CD14-positive monocyte (primary cell): ENCODE data around the gene PRKAR1B. TPM values are rescaled to one million over a fixed set of nuclear protein-coding genes. Genes with fewer than 3 reads are reported as not detected.
"Not testable (repeated sequence)": the region's sequence is repeated elsewhere in the genome, so short reads cannot be mapped to it uniquely, and the experiment has no call there.

ENCODE experiments used
- DNase-seq, 3 donors: peaks; one replicate each; pipeline ENCODE4 v3.0.0-alpha.2; 2011 to 2022
- H2AFZ ChIP-seq: 2 replicates; pipeline ENCODE4 v1.6.0; 2012; ENCODE audit warnings: mild to moderate bottlenecking, low read depth, low read length, inconsistent platforms; ENCODE audit not compliant: insufficient read depth, poor library complexity, severe bottlenecking
- H3K27ac ChIP-seq, 2 donors: 1 replicate in 1 of 2; 2 replicates in 1 of 2; pipeline ENCODE4 v1.5.1; 2012 to 2013; ENCODE audit warnings: low read length in 2 of 2, control low read depth in 1 of 2, inconsistent platforms in 1 of 2, low read depth in 1 of 2, mild to moderate bottlenecking in 1 of 2
- H3K27me3 ChIP-seq, 2 donors: one replicate each; pipeline versions ENCODE4 v1.6.0 to v1.6.1; 2011 to 2013; ENCODE audit warnings: low read length in 2 of 2; ENCODE audit not compliant: control insufficient read depth in 2 of 2, insufficient read depth in 2 of 2
- H3K36me3 ChIP-seq, 2 donors: replicated peaks in 1 of 2; 1 replicate in 1 of 2; 2 replicates in 1 of 2; pipeline versions ENCODE4 v1.5.1 to v1.6.1; 2012 to 2013; ENCODE audit warnings: low read length in 2 of 2, control low read depth in 1 of 2, inconsistent platforms in 1 of 2, mild to moderate bottlenecking in 1 of 2; ENCODE audit not compliant: insufficient read depth in 2 of 2, control insufficient read depth in 1 of 2
- H3K4me1 ChIP-seq, 2 donors: 1 replicate in 1 of 2; 2 replicates in 1 of 2; pipeline versions ENCODE4 v1.5.1 to v1.6.1; 2012 to 2013; ENCODE audit warnings: low read length in 2 of 2, control low read depth in 1 of 2, inconsistent platforms in 1 of 2, mild to moderate bottlenecking in 1 of 2, moderate library complexity in 1 of 2; ENCODE audit not compliant: insufficient read depth in 2 of 2, control insufficient read depth in 1 of 2
- H3K4me2 ChIP-seq: replicated peaks from 2 replicates; pipeline ENCODE3; 2012; ENCODE audit warnings: low read length, moderate library complexity, mild to moderate bottlenecking; ENCODE audit not compliant: poor library complexity, severe bottlenecking; ENCODE audit errors: extremely low read depth
- H3K4me3 ChIP-seq, 3 experiments: fragments of 200-600 bp in 1 of 3; sonication (generic) in 1 of 3; replicated peaks in 1 of 3; 1 replicate in 2 of 3; 2 replicates in 1 of 3; pipeline ENCODE4 v1.5.1; 2011 to 2013; ENCODE audit warnings: low read length in 3 of 3, mild to moderate bottlenecking in 3 of 3, control low read depth in 2 of 3, low read depth in 2 of 3, inconsistent platforms in 1 of 3, moderate library complexity in 1 of 3
- H3K79me2 ChIP-seq: 2 replicates; pipeline ENCODE4 v1.6.0; 2012; ENCODE audit warnings: mild to moderate bottlenecking, control low read depth, inconsistent platforms, low read length, moderate library complexity; ENCODE audit not compliant: insufficient read depth
- H3K9ac ChIP-seq: 2 replicates; pipeline ENCODE4 v1.6.0; 2017; ENCODE audit warnings: low read length, mild to moderate bottlenecking; ENCODE audit not compliant: insufficient read depth, poor library complexity, severe bottlenecking
- H3K9me3 ChIP-seq, 2 donors: replicated peaks in 1 of 2; 1 replicate in 1 of 2; 2 replicates in 1 of 2; pipeline versions ENCODE4 v1.5.1 to v1.6.1; 2012 to 2013; ENCODE audit warnings: low read length in 2 of 2, control low read depth in 1 of 2; ENCODE audit not compliant: control insufficient read depth in 1 of 2, insufficient read depth in 1 of 2
- H4K20me1 ChIP-seq: 2 replicates; pipeline ENCODE4 v1.6.0; 2012; ENCODE audit warnings: mild to moderate bottlenecking, low read length, control low read depth, moderate library complexity; ENCODE audit not compliant: insufficient read depth
- H3K27ac Mint-ChIP-seq, 7 donors: one replicate each; pipeline ENCODE4 v1.8.0; 2020; ENCODE audit warnings: mild to moderate bottlenecking in 7 of 7, mixed read lengths in 7 of 7, moderate library complexity in 6 of 7, inconsistent platforms in 2 of 7
- H3K27me3 Mint-ChIP-seq, 3 donors: one replicate each; pipeline ENCODE4 v1.8.0; 2021 to 2022; ENCODE audit warnings: low read depth in 3 of 3, mild to moderate bottlenecking in 3 of 3, mixed read lengths in 3 of 3, moderate library complexity in 3 of 3, inconsistent platforms in 1 of 3
- H3K36me3 Mint-ChIP-seq, 2 donors: one replicate each; pipeline ENCODE4 v1.8.0; 2020; ENCODE audit warnings: mixed read lengths in 2 of 2, inconsistent platforms in 1 of 2, mild to moderate bottlenecking in 1 of 2
- H3K4me1 Mint-ChIP-seq: one replicate; pipeline ENCODE4 v1.8.0; 2020; ENCODE audit warnings: mild to moderate bottlenecking, mixed read lengths
- H3K4me3 Mint-ChIP-seq, 2 donors: one replicate each; pipeline ENCODE4 v1.8.0; 2020; ENCODE audit warnings: mild to moderate bottlenecking in 2 of 2, mixed read lengths in 2 of 2, moderate library complexity in 1 of 2
- H3K9me3 Mint-ChIP-seq, 7 donors: one replicate each; pipeline ENCODE4 v1.8.0; 2020 to 2022; ENCODE audit warnings: mixed read lengths in 7 of 7, mild to moderate bottlenecking in 6 of 7, moderate library complexity in 6 of 7, inconsistent platforms in 2 of 7
- CTCF ChIP-seq: fragments of 200-600 bp; IDR thresholded peaks from one replicate; pipeline ENCODE4 v1.8.0; 2022; ENCODE audit warnings: antibody characterized with exemption, mild to moderate bottlenecking
- WGBS: methylation state at CpG from one replicate; pipeline ENCODE4 v1.1.5; 2013; ENCODE audit warnings: missing lambda C conversion rate; ENCODE audit not compliant: insufficient coverage; 5-methylcytosine and 5-hydroxymethylcytosine counted together
- intact Hi-C, 2 donors: fragments of 100-400 bp; cut with micrococcal nuclease; formaldehyde crosslinking; loops; one replicate each; pipeline versions ENCODE4 v1.15.0 to v1.15.1; 2023
- polyA plus RNA-seq, 3 donors: library from polyadenylated mRNA; depleted of rRNA in 1 of 3; unstranded in 2 of 3; stranded (reverse) in 1 of 3; fragments of 300-500 nt in 2 of 3; fragments of >200 nt in 1 of 3; fragmentation: Illumina TruSeq in 2 of 3; gene quantifications; 1 replicate in 2 of 3; 2 replicates in 1 of 3; pipeline ENCODE4 v1.2.3, GENCODE V29; 2012 to 2021

PRKAR1B gene
- polyA plus RNA-seq, 3 donors, result 0.94 to 2.1 (median 1.1) TPM

GRCh38 chr7:636396-636795 lies 90.7 kb downstream of the PRKAR1B start:
- DNase-seq, result peak; percentile 11 to 39 (median 23)
- Histone ChIP-seq H3K4me3 (no peak overlapping the region), H3K27ac (no peak overlapping the region), H3K9ac (no peak overlapping the region), H3K27me3 (no peaks in the 10 kb centered on the region), H2AFZ (no peak overlapping the region), H3K36me3 (no peaks in the 10 kb centered on the region), H3K79me2 (no peaks in the 10 kb centered on the region), H3K4me1 (no peaks in the 10 kb centered on the region), H3K4me2 (no peak overlapping the region), H4K20me1 (no peaks in the 10 kb centered on the region), H3K9me3 (no peaks in the 10 kb centered on the region)
- Mint-ChIP-seq H3K27ac (peak overlapping the region in 2 of 7 donors; percentile 50 to 66), H3K36me3 (no peaks in the 10 kb centered on the region), H3K27me3 (peaks cover 1 to 4% (median 2%) of the 10 kb centered on the region in 3 donors), H3K4me3 (no peak overlapping the region), H3K9me3 (peaks cover 0 to 4% (median 3%) of the 10 kb centered on the region in 7 donors), H3K4me1 (no peaks in the 10 kb centered on the region)
- peak; percentile 39 for TF ChIP-seq CTCF
- WGBS, result 92% methylated on average over 9 of the region's 17 CpGs
- intact Hi-C loops, result loop anchor here (5.0 kb wide), 1 partner anchor 314 kb away; no protein-coding TSS in a partner anchor

- H2AFZ ChIP-seq, H3K9me3 Mint-ChIP-seq, H3K27me3 ChIP-seq, H3K27me3 Mint-ChIP-seq, H3K9ac ChIP-seq, DNase-seq, H3K4me3 Mint-ChIP-seq, H3K4me2 ChIP-seq, H3K27ac ChIP-seq, H4K20me1 ChIP-seq, H3K4me1 ChIP-seq, H3K4me3 ChIP-seq, H3K36me3 Mint-ChIP-seq, H3K4me1 Mint-ChIP-seq, H3K27ac Mint-ChIP-seq, H3K79me2 ChIP-seq, H3K36me3 ChIP-seq, H3K9me3 ChIP-seq: not testable (repeated sequence)
- WGBS, result 99% methylated on average over 17 of the region's 81 CpGs
- intact Hi-C loops, result loop anchor here (5.0 kb wide), 1 partner anchor 314 kb away; no protein-coding TSS in a partner anchor
Observed at GRCh38 chr7:635687-636382, 91.2 kb downstream of the PRKAR1B start.
